SU-DHL-6 (cell line): ENCODE measurements around the gene HIP1R.

Source experiments
- EZH2phosphoT487 ChIP-seq: fragments of 200-600 bp; sonication (generic), shearing (Covaris generic); conservative IDR thresholded peaks from 2 replicates; pipeline ENCODE4 v1.6.1; 2018; ENCODE audit warnings: mild to moderate bottlenecking, antibody characterized with exemption, low read length, moderate library complexity, mixed read lengths
- TF ChIP-seq, protein P1 (sequence below): fragments of 200-600 bp; sonication (generic); IDR thresholded peaks from one replicate; pipeline ENCODE4 v1.5.1; 2017; ENCODE audit warnings: antibody characterized with exemption, mild to moderate bottlenecking, low read length, moderate library complexity; ENCODE audit not compliant: insufficient read depth, poor library complexity, severe bottlenecking

DNA sequence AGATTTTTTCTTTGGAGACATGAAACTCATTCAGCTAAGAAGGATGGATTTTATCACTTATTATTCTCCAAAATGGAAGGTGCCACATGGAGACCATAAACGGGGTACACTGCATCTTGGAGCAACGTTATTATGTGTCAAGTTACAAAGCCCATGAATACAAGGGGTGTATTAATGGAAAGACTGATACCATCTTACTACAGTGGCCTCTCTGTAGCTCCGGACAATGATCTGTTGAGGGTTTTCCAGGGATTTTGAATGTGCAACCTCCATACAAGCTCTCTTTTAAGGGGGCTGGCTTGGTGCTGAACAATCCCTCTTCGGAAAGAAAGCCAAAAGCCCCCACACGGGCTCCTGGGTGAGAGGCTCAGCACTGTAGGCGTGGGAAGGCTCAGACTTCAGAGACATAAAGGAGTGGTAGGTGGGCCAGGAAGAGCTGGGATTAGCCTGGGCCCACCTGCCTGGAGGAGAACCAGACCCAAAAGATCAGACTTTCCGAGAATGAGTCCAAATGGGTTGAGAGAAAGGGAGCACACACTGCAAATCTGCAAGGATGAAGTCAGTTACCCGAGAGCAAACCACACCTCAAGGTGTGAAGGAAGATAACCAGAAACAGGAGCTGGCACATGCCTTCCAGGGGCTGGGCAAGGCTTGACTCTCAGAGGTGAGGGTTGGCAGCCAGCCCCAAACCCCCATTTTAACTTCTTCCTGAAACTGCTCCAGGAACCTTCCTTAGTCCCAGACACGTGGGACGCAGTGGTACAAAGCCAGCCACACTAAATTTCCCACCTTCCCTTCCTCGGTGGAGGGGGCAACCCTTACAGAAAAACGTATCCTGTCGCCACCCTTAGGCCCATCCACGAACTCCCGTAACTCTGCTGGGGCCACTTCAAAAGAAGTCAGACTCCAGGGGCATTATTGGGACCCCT lies 59.2 kb downstream of the HIP1R start:
- TF ChIP-seq, protein P1, sequence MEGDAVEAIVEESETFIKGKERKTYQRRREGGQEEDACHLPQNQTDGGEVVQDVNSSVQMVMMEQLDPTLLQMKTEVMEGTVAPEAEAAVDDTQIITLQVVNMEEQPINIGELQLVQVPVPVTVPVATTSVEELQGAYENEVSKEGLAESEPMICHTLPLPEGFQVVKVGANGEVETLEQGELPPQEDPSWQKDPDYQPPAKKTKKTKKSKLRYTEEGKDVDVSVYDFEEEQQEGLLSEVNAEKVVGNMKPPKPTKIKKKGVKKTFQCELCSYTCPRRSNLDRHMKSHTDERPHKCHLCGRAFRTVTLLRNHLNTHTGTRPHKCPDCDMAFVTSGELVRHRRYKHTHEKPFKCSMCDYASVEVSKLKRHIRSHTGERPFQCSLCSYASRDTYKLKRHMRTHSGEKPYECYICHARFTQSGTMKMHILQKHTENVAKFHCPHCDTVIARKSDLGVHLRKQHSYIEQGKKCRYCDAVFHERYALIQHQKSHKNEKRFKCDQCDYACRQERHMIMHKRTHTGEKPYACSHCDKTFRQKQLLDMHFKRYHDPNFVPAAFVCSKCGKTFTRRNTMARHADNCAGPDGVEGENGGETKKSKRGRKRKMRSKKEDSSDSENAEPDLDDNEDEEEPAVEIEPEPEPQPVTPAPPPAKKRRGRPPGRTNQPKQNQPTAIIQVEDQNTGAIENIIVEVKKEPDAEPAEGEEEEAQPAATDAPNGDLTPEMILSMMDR, result no peak
- no peak for TF ChIP-seq EZH2phosphoT487
